Astrocyte (in vitro differentiated cells and primary cell): Measurements from ENCODE around the gene SERPINA9. TPM values are rescaled to one million over a fixed set of nuclear protein-coding genes. Genes with fewer than 3 reads are reported as not detected.

ENCODE experiments used
- DNase-seq: peaks from one replicate; pipeline ENCODE4 v3.0.0-alpha.2; 2010; ENCODE audit warnings: low read depth
- FAIRE-seq: peaks from 2 replicates; lab custom pipeline; 2011; peaks lifted over from hg19 to GRCh38; lab: Jason Lieb, UNC
- H2AFZ ChIP-seq: 2 replicates; pipeline ENCODE4 v1.6.0; 2012; ENCODE audit warnings: low read depth, low read length, inconsistent platforms
- H3K27ac ChIP-seq: 2 replicates; pipeline ENCODE4 v1.5.1; 2011; ENCODE audit warnings: low read depth, low read length, inconsistent platforms
- H3K27me3 ChIP-seq: 2 replicates; pipeline ENCODE4 v1.6.0; 2011; ENCODE audit warnings: low read length, inconsistent platforms; ENCODE audit not compliant: insufficient read depth
- H3K36me3 ChIP-seq: 2 replicates; pipeline ENCODE4 v1.5.1; 2011; ENCODE audit warnings: low read length, inconsistent platforms; ENCODE audit not compliant: insufficient read depth
- H3K4me1 ChIP-seq: 2 replicates; pipeline ENCODE4 v1.5.1; 2011; ENCODE audit warnings: low read length, inconsistent platforms; ENCODE audit not compliant: insufficient read depth
- H3K4me2 ChIP-seq: 2 replicates; pipeline ENCODE4 v1.6.0; 2012; ENCODE audit warnings: low read length, inconsistent platforms
- H3K4me3 ChIP-seq: 2 replicates; pipeline ENCODE4 v1.5.1; 2011; ENCODE audit warnings: low read depth, mild to moderate bottlenecking, low read length, inconsistent platforms; ENCODE audit not compliant: insufficient read depth
- H3K79me2 ChIP-seq: 2 replicates; pipeline ENCODE4 v1.6.0; 2012; ENCODE audit warnings: mild to moderate bottlenecking, low read length, inconsistent platforms; ENCODE audit not compliant: insufficient read depth
- H3K9ac ChIP-seq: 2 replicates; pipeline ENCODE4 v1.6.0; 2012; ENCODE audit warnings: mild to moderate bottlenecking, low read length, inconsistent platforms
- H3K9me3 ChIP-seq: 2 replicates; pipeline ENCODE4 v1.5.1; 2012; ENCODE audit warnings: low read depth, mild to moderate bottlenecking, low read length, inconsistent platforms; ENCODE audit not compliant: insufficient read depth
- H4K20me1 ChIP-seq: 2 replicates; pipeline ENCODE4 v1.6.0; 2012; ENCODE audit warnings: low read length, inconsistent platforms; ENCODE audit not compliant: insufficient read depth
- H3K27ac Mint-ChIP-seq: one replicate; pipeline ENCODE4 v1.8.0; 2021; ENCODE audit warnings: mild to moderate bottlenecking, mixed read lengths; ENCODE audit not compliant: unreplicated experiment
- H3K27me3 Mint-ChIP-seq: one replicate; pipeline ENCODE4 v1.8.0; 2021; ENCODE audit warnings: low read depth, mixed read lengths; ENCODE audit not compliant: unreplicated experiment
- H3K36me3 Mint-ChIP-seq: one replicate; pipeline ENCODE4 v1.8.0; 2021; ENCODE audit warnings: low read depth, mixed read lengths; ENCODE audit not compliant: unreplicated experiment
- H3K4me1 Mint-ChIP-seq: one replicate; pipeline ENCODE4 v1.8.0; 2021; ENCODE audit warnings: low read depth, mixed read lengths; ENCODE audit not compliant: unreplicated experiment
- H3K4me3 Mint-ChIP-seq: one replicate; pipeline ENCODE4 v1.8.0; 2021; ENCODE audit warnings: mild to moderate bottlenecking, moderate library complexity, mixed read lengths; ENCODE audit not compliant: unreplicated experiment
- H3K9me3 Mint-ChIP-seq: one replicate; pipeline ENCODE4 v1.8.0; 2021; ENCODE audit warnings: mild to moderate bottlenecking, mixed read lengths; ENCODE audit not compliant: unreplicated experiment
- CTCF ChIP-seq: IDR thresholded peaks from 2 replicates; pipeline ENCODE4 v1.5.1; 2011; ENCODE audit warnings: low read depth, mild to moderate bottlenecking, inconsistent platforms, low read length, moderate library complexity; ENCODE audit not compliant: insufficient read depth
- EZH2 ChIP-seq: IDR thresholded peaks from 2 replicates; pipeline ENCODE4 v1.6.1; 2012; ENCODE audit warnings: mild to moderate bottlenecking, low read length, inconsistent platforms; ENCODE audit not compliant: insufficient read depth
- total RNA-seq: library from RNA; stranded (reverse); gene quantifications from 2 replicates; pipeline ENCODE4 v1.2.1, GENCODE V29; 2021

Gene SERPINA9
- total RNA-seq, 1 donor from 2014 or later: not detected

- no peaks in the 10 kb centered on the region for H3K27me3 ChIP-seq
- H3K4me1 ChIP-seq: no peaks in the 10 kb centered on the region
- H2AFZ ChIP-seq: no peak overlapping the region
- no peaks in the 10 kb centered on the region for H3K9me3 ChIP-seq
- no peak overlapping the region for H3K9ac ChIP-seq
- TF ChIP-seq EZH2 (no peak), CTCF (no peak)
- no peaks in the 10 kb centered on the region for H4K20me1 ChIP-seq
- H3K27me3 Mint-ChIP-seq: peaks cover 26% of the 10 kb centered on the region
- H3K4me3 ChIP-seq: no peak overlapping the region
- FAIRE-seq: no peak
- H3K27ac ChIP-seq: no peak overlapping the region
- no peak overlapping the region for H3K4me3 Mint-ChIP-seq
- no peaks in the 10 kb centered on the region for H3K36me3 Mint-ChIP-seq
- no peak overlapping the region for H3K27ac Mint-ChIP-seq
- no peak for DNase-seq
- no peaks in the 10 kb centered on the region for H3K4me1 Mint-ChIP-seq
- no peaks in the 10 kb centered on the region for H3K36me3 ChIP-seq
- no peak overlapping the region for H3K4me2 ChIP-seq
- no peaks in the 10 kb centered on the region for H3K9me3 Mint-ChIP-seq
- no peaks in the 10 kb centered on the region for H3K79me2 ChIP-seq
Observed at GRCh38 chr14:94441130-94441529, 34.9 kb downstream of the SERPINA9 start.

- no peaks in the 10 kb centered on the region for H3K9me3 ChIP-seq
- Mint-ChIP-seq H3K9me3 (no peaks in the 10 kb centered on the region), H3K4me1 (no peaks in the 10 kb centered on the region), H3K4me3 (no peak overlapping the region), H3K36me3 (no peaks in the 10 kb centered on the region), H3K27ac (no peak overlapping the region), H3K27me3 (peaks cover 31% of the 10 kb centered on the region)
- TF ChIP-seq EZH2: no peak
- no peak for TF ChIP-seq CTCF
- no peaks in the 10 kb centered on the region for H3K4me1 ChIP-seq
- no peak for DNase-seq
- no peak overlapping the region for H3K9ac ChIP-seq
- H3K27me3 ChIP-seq: no peaks in the 10 kb centered on the region
- H3K4me3 ChIP-seq: no peak overlapping the region
- H3K27ac ChIP-seq: no peak overlapping the region
- no peak overlapping the region for H2AFZ ChIP-seq
- no peaks in the 10 kb centered on the region for H3K79me2 ChIP-seq
- FAIRE-seq: no peak
- H4K20me1 ChIP-seq: no peaks in the 10 kb centered on the region
- no peaks in the 10 kb centered on the region for H3K36me3 ChIP-seq
- H3K4me2 ChIP-seq: no peak overlapping the region
Observed at GRCh38 chr14:94439453-94440057, 36.4 kb downstream of the SERPINA9 start.

GRCh38 chr14:94428610-94429009 lies 47.4 kb downstream of the SERPINA9 start:
- H3K27ac ChIP-seq: no peak overlapping the region
- H4K20me1 ChIP-seq: no peaks in the 10 kb centered on the region
- H3K27me3 Mint-ChIP-seq: peaks cover 10% of the 10 kb centered on the region
- no peaks in the 10 kb centered on the region for H3K9me3 ChIP-seq
- no peak overlapping the region for H3K9ac ChIP-seq
- peaks cover 5% of the 10 kb centered on the region for H3K4me1 Mint-ChIP-seq
- peaks cover 5% of the 10 kb centered on the region for H3K9me3 Mint-ChIP-seq
- H3K4me3 Mint-ChIP-seq: no peak overlapping the region
- no peaks in the 10 kb centered on the region for H3K36me3 Mint-ChIP-seq
- no peak overlapping the region for H3K27ac Mint-ChIP-seq
- no peaks in the 10 kb centered on the region for H3K36me3 ChIP-seq
- TF ChIP-seq CTCF (no peak), EZH2 (no peak)
- no peaks in the 10 kb centered on the region for H3K27me3 ChIP-seq
- H2AFZ ChIP-seq: no peak overlapping the region
- H3K4me2 ChIP-seq: no peak overlapping the region
- H3K4me3 ChIP-seq: no peak overlapping the region
- H3K79me2 ChIP-seq: no peaks in the 10 kb centered on the region
- FAIRE-seq: no peak
- H3K4me1 ChIP-seq: no peaks in the 10 kb centered on the region
- DNase-seq: no peak
